Colonic mucosa (tissue), 4 donors: ENCODE data around the gene DNAH10. TPM values are rescaled to one million over a fixed set of nuclear protein-coding genes. Genes with fewer than 3 reads are reported as not detected.

Source experiments
- DNase-seq: peaks from one replicate; pipeline ENCODE4 v3.0.0-alpha.2; 2020
- H3K27ac ChIP-seq: fragments of 200-600 bp; one replicate; pipeline ENCODE4 v1.8.0; 2021
- H3K27me3 ChIP-seq: fragments of 200-600 bp; one replicate; pipeline ENCODE4 v1.8.0; 2021
- H3K36me3 ChIP-seq: fragments of 200-600 bp; one replicate; pipeline ENCODE4 v1.8.0; 2021
- H3K4me1 ChIP-seq: fragments of 200-600 bp; one replicate; pipeline ENCODE4 v1.8.0; 2021; ENCODE audit warnings: mild to moderate bottlenecking
- H3K4me3 ChIP-seq: fragments of 200-600 bp; one replicate; pipeline ENCODE4 v1.8.0; 2021
- H3K9ac ChIP-seq, 2 donors: one replicate each; pipeline ENCODE4 v1.7.0; 2013; ENCODE audit warnings: control low read depth in 2 of 2, low read depth in 2 of 2, low read length in 2 of 2
- H3K9me3 ChIP-seq: fragments of 200-600 bp; one replicate; pipeline ENCODE4 v1.8.0; 2021
- intact Hi-C: fragments of 100-400 bp; cut with DNase I; formaldehyde crosslinking; loops from one replicate; pipeline ENCODE4 v1.14.1; 2022
- total RNA-seq, 2 donors: library from RNA; stranded (reverse); fragmentation: NEBNext Ultra II Directional in 1 of 2; extraction: Animal tissue kit (Norgen Biotek cat#: 25700) in 1 of 2; gene quantifications; one replicate each; pipeline ENCODE4 v1.2.1, GENCODE V29; 2021
- TF ChIP-seq, protein P1 (sequence below): fragments of 200-600 bp; IDR thresholded peaks from one replicate; pipeline ENCODE4 v1.8.0; 2022; ENCODE audit warnings: antibody characterized with exemption, mild to moderate bottlenecking
- donor health status: healthy.
- donor health status: DM: no; HTN: no; CAD: no.
- donor health status: DM: no; HTN: no; CAD: no.

DNAH10 gene
- total RNA-seq, 2 donors from 2014 or later, result 0.32 to 0.35 TPM

DNA sequence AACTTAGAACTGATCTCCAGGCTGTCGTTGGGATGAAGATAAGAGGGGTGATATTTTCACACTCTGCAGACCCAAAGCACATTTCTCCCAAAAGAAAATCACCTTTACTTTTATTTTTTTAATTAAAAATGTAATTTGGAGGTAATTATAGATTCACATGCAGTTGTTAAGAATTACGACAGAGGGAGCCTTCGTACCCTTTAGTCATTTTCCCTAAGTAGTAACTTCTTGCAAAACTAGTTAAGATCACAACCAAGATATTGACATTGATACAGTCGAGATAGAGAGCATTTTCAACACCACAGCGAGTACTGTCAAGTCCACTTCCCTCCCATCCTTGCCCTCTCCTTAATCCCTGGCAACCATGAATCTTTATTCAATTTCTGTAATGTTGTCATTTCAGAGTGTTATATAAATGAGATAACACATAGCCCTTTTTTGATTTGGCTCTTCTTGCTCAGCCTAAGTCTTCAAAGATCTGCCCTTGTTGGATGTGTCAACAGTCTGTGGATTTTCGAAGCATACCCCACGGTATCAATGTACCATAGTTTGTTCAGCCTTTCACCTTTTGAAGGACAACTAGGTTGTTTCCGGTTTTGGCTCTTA lies 39.6 kb downstream of the DNAH10 start:
- Histone ChIP-seq H3K36me3 (no peaks in the 10 kb centered on the region), H3K9me3 (no peaks in the 10 kb centered on the region), H3K27ac (no peak overlapping the region), H3K4me1 (no peaks in the 10 kb centered on the region), H3K27me3 (no peaks in the 10 kb centered on the region), H3K4me3 (no peak overlapping the region), H3K9ac (no peak overlapping the region)
- intact Hi-C loops, result loop anchor here (10.0 kb wide), 1 partner anchor 233 kb away; no protein-coding TSS in a partner anchor
- no peak for DNase-seq
- TF ChIP-seq, protein P1, sequence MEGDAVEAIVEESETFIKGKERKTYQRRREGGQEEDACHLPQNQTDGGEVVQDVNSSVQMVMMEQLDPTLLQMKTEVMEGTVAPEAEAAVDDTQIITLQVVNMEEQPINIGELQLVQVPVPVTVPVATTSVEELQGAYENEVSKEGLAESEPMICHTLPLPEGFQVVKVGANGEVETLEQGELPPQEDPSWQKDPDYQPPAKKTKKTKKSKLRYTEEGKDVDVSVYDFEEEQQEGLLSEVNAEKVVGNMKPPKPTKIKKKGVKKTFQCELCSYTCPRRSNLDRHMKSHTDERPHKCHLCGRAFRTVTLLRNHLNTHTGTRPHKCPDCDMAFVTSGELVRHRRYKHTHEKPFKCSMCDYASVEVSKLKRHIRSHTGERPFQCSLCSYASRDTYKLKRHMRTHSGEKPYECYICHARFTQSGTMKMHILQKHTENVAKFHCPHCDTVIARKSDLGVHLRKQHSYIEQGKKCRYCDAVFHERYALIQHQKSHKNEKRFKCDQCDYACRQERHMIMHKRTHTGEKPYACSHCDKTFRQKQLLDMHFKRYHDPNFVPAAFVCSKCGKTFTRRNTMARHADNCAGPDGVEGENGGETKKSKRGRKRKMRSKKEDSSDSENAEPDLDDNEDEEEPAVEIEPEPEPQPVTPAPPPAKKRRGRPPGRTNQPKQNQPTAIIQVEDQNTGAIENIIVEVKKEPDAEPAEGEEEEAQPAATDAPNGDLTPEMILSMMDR, result peak; percentile 14

DNA sequence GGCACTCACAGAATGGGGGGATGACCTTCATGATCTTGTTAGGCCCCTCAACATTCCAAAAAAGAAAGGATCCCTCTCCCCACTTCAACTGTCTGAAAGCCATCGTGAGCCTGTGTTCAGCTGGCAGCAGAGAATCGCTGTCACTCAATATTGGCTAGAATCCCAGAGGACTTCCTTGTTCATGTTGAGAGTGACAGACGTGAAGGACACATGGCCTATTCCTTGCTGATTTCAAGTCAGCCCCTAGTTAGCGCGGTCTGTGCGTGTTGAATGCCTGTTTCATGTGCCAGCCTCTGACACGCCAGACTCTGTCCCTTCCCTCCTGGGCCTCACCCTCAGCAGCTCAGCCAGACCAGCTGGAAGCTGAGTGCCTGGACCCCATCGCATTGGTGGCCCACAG lies 43.1 kb downstream of the DNAH10 start:
- Histone ChIP-seq H3K4me3 (no peak overlapping the region), H3K27me3 (no peaks in the 10 kb centered on the region), H3K36me3 (no peaks in the 10 kb centered on the region), H3K9ac (no peak overlapping the region), H3K4me1 (no peaks in the 10 kb centered on the region), H3K27ac (no peak overlapping the region), H3K9me3 (no peaks in the 10 kb centered on the region)
- intact Hi-C loops, result loop anchor here (10.0 kb wide), 1 partner anchor 230 kb away; no protein-coding TSS in a partner anchor
- TF ChIP-seq, protein P1, result no peak
- DNase-seq, result no peak

DNA sequence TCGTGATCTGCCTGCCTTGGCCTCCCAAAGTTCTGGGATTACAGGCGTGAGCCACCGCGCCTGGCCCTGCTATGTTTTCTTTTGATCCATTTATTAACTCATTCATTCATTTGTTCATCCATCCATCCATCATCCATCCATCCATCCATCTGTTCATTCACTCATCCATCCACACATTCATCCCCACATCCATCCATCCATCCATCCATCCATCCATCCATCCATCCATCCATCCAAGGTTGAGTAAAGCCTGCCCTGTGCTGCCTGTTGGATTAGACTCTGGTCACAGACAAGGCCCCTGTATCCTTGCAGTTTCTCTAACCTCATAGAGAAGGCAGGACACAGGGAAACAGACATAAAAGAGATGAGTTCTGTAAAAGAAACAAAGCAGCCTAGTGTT lies 44.9 kb downstream of the DNAH10 start:
- DNase-seq, result no peak
- Histone ChIP-seq H3K9me3 (no peaks in the 10 kb centered on the region), H3K9ac (no peak overlapping the region), H3K36me3 (no peaks in the 10 kb centered on the region), H3K27me3 (no peaks in the 10 kb centered on the region), H3K4me1 (no peaks in the 10 kb centered on the region), H3K4me3 (no peak overlapping the region), H3K27ac (no peak overlapping the region)
- TF ChIP-seq, protein P1, result no peak
- intact Hi-C loops, result loop anchor here (10.0 kb wide), 1 partner anchor 228 kb away; no protein-coding TSS in a partner anchor

DNA sequence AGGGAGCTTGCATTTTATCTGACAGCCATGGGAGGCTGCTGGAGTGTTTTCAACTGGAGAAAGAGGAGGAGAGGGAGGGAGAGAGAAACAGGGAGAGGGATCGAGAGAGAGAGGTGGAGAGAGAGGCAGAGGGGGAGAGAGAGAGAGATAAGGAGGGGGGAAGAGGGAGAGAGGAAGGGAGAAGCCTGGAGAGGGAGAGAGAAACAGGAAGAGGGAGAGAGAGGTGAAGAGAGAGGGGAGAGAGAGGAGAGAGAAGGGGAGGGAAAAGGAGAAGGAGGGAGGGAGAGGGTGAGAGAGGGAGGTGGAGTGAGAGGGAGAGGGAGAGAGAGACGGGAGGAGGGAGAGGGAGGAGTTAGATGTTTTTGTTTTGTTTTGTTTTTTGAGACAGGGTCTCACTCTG lies 45.6 kb downstream of the DNAH10 start:
- Histone ChIP-seq H3K4me3 (no peak overlapping the region), H3K9me3 (no peaks in the 10 kb centered on the region), H3K27me3 (no peaks in the 10 kb centered on the region), H3K9ac (no peak overlapping the region), H3K4me1 (no peaks in the 10 kb centered on the region), H3K36me3 (no peaks in the 10 kb centered on the region), H3K27ac (no peak overlapping the region)
- TF ChIP-seq, protein P1, result no peak
- intact Hi-C loops, result loop anchor here (10.0 kb wide), 1 partner anchor 227 kb away; no protein-coding TSS in a partner anchor
- DNase-seq, result no peak

DNA sequence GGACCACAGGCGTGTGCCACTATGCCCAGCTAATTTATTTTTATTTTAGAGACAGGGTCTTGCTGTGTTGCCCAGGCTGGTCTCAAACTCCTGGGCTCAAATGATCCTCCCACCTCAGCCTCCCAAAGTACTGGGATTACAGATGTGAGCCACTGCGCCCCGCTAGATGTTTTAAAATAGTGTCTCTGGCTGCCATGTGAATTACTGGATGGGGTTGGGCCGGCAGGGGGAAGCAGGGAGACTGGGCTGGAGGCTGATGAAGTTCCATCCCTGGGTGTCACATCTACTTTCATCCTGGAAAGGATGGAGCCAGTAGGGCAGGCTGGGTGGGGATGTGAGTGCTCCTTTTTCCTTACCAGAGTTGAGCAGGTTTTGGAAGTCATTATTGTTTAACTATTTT lies 46.1 kb downstream of the DNAH10 start:
- Histone ChIP-seq H3K9me3 (no peaks in the 10 kb centered on the region), H3K4me3 (no peak overlapping the region), H3K36me3 (no peaks in the 10 kb centered on the region), H3K4me1 (no peaks in the 10 kb centered on the region), H3K27ac (no peak overlapping the region), H3K9ac (no peak overlapping the region), H3K27me3 (no peaks in the 10 kb centered on the region)
- TF ChIP-seq, protein P1, result no peak
- intact Hi-C loops, result loop anchor here (10.0 kb wide), 1 partner anchor 227 kb away; no protein-coding TSS in a partner anchor
- DNase-seq, result no peak
